ENCODE results near the gene ATP8B1. TPM values are rescaled to one million over a fixed set of nuclear protein-coding genes. Genes with fewer than 3 reads are reported as not detected.
A peak's percentile ranks its signal among the peaks of the same experiment; 100 is the strongest.

Gene ATP8B1
- total RNA-seq, 1 experiment from 2014 or later: 15.9 TPM

DNA sequence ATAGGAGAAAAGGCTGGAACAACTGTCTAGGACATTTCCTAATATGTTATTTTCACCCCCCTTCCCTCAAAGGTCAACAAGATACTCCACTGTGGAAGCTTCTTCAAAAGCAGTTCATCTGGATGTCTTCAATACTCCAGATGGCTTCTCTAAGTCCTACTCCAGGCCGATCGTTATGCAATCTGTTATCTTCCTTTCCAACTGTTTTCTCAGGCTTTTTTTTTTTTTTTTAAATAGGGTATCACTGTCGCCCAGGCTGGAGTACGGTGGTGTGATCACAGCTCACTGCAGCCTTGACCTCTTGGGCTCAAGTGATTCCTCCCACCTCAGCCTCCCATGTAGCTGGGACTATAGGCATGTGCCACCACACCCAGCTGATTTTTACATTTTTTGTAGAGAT lies 26.3 kb downstream of the ATP8B1 start (continued):
- TF ChIP-seq, protein P1, sequence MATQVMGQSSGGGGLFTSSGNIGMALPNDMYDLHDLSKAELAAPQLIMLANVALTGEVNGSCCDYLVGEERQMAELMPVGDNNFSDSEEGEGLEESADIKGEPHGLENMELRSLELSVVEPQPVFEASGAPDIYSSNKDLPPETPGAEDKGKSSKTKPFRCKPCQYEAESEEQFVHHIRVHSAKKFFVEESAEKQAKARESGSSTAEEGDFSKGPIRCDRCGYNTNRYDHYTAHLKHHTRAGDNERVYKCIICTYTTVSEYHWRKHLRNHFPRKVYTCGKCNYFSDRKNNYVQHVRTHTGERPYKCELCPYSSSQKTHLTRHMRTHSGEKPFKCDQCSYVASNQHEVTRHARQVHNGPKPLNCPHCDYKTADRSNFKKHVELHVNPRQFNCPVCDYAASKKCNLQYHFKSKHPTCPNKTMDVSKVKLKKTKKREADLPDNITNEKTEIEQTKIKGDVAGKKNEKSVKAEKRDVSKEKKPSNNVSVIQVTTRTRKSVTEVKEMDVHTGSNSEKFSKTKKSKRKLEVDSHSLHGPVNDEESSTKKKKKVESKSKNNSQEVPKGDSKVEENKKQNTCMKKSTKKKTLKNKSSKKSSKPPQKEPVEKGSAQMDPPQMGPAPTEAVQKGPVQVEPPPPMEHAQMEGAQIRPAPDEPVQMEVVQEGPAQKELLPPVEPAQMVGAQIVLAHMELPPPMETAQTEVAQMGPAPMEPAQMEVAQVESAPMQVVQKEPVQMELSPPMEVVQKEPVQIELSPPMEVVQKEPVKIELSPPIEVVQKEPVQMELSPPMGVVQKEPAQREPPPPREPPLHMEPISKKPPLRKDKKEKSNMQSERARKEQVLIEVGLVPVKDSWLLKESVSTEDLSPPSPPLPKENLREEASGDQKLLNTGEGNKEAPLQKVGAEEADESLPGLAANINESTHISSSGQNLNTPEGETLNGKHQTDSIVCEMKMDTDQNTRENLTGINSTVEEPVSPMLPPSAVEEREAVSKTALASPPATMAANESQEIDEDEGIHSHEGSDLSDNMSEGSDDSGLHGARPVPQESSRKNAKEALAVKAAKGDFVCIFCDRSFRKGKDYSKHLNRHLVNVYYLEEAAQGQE (IDR thresholded peaks at IDR 0.05; ENCODE audit: low read depth): no peak
- TF ChIP-seq SP1 (IDR thresholded peaks at IDR 0.05; ENCODE audit: low read depth): no peak
- TF ChIP-seq EGR1 (IDR thresholded peaks at IDR 0.05; ENCODE audit: low read depth): no peak
- TF ChIP-seq, protein P2, sequence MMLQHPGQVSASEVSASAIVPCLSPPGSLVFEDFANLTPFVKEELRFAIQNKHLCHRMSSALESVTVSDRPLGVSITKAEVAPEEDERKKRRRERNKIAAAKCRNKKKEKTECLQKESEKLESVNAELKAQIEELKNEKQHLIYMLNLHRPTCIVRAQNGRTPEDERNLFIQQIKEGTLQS (IDR thresholded peaks at IDR 0.05): no peak
- no peak for TF ChIP-seq ZNF274 (IDR thresholded peaks at IDR 0.05; ENCODE audit: low read depth, low read length)
- TF ChIP-seq EZH2 (IDR thresholded peaks at IDR 0.05): no peak

DNA sequence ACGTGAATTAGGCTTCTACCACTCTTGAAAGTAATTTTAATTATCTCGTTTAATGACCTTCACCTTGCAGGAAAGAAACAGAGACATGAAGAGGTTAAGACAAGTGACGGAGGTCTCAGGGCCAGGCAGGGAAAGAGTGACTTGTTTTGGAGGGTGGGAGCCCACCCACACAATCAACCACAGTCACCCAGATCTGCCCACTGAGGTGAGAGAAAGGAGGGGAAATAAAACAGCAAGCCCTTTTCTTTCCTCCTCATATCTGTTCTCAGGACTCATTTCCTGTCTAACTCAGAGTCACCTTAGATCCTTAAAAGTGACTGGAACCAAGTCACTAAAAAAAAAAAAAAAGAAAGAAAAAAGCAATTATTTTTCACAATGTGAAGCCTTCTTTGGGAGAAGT lies 26.8 kb downstream of the ATP8B1 start:
- no TSS peak for BruUV-seq (replicated peaks)
- POLR2A ChIA-PET: no interaction called here

More for the DNA sequence above, 26.8 kb downstream of the ATP8B1 start:
- intact Hi-C loops (cut with micrococcal nuclease): loop anchor here (1.0 kb wide), 1 partner anchor 27 kb away; the partner anchor contains the start of gene ATP8B1
- peak overlapping the region in 1 of 2 experiments; percentile 35; a peak in 1 of 4 replicates for H3K4me3 ChIP-seq (replicated peaks in 1 of 2; ENCODE audit: low read depth in 1 of 2, low read length in 2 of 2)
- H3K27me3 ChIP-seq (ENCODE audit: insufficient read depth, low read length): no peaks in the 10 kb centered on the region
- H3K79me2 ChIP-seq (ENCODE audit: insufficient read depth, low read length): no peaks in the 10 kb centered on the region
- H2AFZ ChIP-seq (ENCODE audit: low read depth, low read length, poor library complexity, severe bottlenecking): no peak overlapping the region
- H3K9ac ChIP-seq (ENCODE audit: low read length): 0 out of 2 replicates have a peak overlapping the region, but pooled peaks have one; percentile 9
- H3K36me3 ChIP-seq (ENCODE audit: control insufficient read depth in 1 of 2, insufficient read depth in 2 of 2, low read length in 2 of 2): no peaks in the 10 kb centered on the region
- no peaks in the 10 kb centered on the region for H3K9me3 ChIP-seq (ENCODE audit: control insufficient read depth in 1 of 2, insufficient read depth in 1 of 2, low read depth in 1 of 2, low read length in 2 of 2)
- H3K4me1 ChIP-seq (ENCODE audit: control insufficient read depth in 1 of 2, insufficient read depth in 2 of 2, low read length in 2 of 2): peaks cover 67 to 91% of the 10 kb centered on the region in 2 experiments
- RAD21 ChIA-PET (ENCODE audit: low non-redundant PET in 1 of 2, low total read pairs in 2 of 2, uncharacterized antibody in 2 of 2, unreplicated experiment in 2 of 2): interaction anchor here in 1 of 2 experiments (0.7 kb wide), 1 partner anchor 12 kb away, joined by 3 read pairs; no protein-coding TSS in a partner anchor
- H3K27ac ChIP-seq (ENCODE audit: low read depth, low read length): peak overlapping the region; percentile 70
- TF ChIP-seq EZH2 (IDR thresholded peaks at IDR 0.05): no peak
- no peak for TF ChIP-seq ELF1 (IDR thresholded peaks at IDR 0.05; ENCODE audit: borderline replicate concordance, low read depth)
- no peak for TF ChIP-seq EGR1 (IDR thresholded peaks at IDR 0.05; ENCODE audit: low read depth)
- TF ChIP-seq FOSL1 (IDR thresholded peaks at IDR 0.05; ENCODE audit: low read depth): no peak
- no peak for TF ChIP-seq POLR2AphosphoS5 (IDR thresholded peaks at IDR 0.05; ENCODE audit: low read depth, low read length)
- no peak for TF ChIP-seq SP1 (IDR thresholded peaks at IDR 0.05; ENCODE audit: low read depth)
- no peak for TF ChIP-seq ZNF274 (IDR thresholded peaks at IDR 0.05; ENCODE audit: low read depth, low read length)
- peak overlapping the region; percentile 70 for H3K4me2 ChIP-seq (ENCODE audit: low read length)
- DNase-seq (ENCODE audit: low read depth, low spot score): no peak
- CTCF ChIA-PET: no interaction called here
- H4K20me1 ChIP-seq (ENCODE audit: insufficient read depth): no peaks in the 10 kb centered on the region
- no peaks in the 10 kb centered on the region for H3K9me2 ChIP-seq (ENCODE audit: insufficient read depth)
- peak; percentile 21 for ATAC-seq

Measured in HCT116 (cell line).